IMR-90 (cell line): ENCODE results near the gene GPC2. TPM values are rescaled to one million over a fixed set of nuclear protein-coding genes. Genes with fewer than 3 reads are reported as not detected.

Source experiments
- ATAC-seq: fragments of 200-7000 bp; cut with Tn5 transposase; 2 replicates; pipeline ENCODE4 v1.9.1; 2020; ENCODE audit warnings: low read depth, mild to moderate bottlenecking, moderate library complexity
- BruUV-seq: library from RNA; stranded (reverse); fragments of 400-500 nt; replicated peaks from 2 replicates; lab custom pipeline; 2021; lab: Mats Ljungman, UMichigan
- CTCF ChIA-PET: fragments of 300-600 bp; formaldehyde crosslinking; extraction: SDS; loops from one replicate; lab custom pipeline; 2021; ENCODE audit warnings: antibody characterized with exemption; lab: Yijun Ruan, JAX
- POLR2A ChIA-PET: fragments of 300-600 bp; sonication (Branson Sonifier 250); formaldehyde crosslinking; loops from one replicate; lab custom pipeline; 2022; ENCODE audit warnings: antibody characterized with exemption; ENCODE audit not compliant: unreplicated experiment; lab: Charles Lee
- DNase-seq: peaks from one replicate; pipeline ENCODE4 v3.0.0; 2013
- H2AFZ ChIP-seq: replicated peaks from 2 replicates; pipeline ENCODE3; 2013; ENCODE audit warnings: low read length, mild to moderate bottlenecking; ENCODE audit not compliant: poor library complexity
- H2AK5ac ChIP-seq: 2 replicates; pipeline ENCODE4 v1.6.1; 2013; ENCODE audit warnings: low read depth, low read length, inconsistent platforms
- H2AK9ac ChIP-seq: replicated peaks from 2 replicates; pipeline ENCODE3; 2013; ENCODE audit warnings: mild to moderate bottlenecking, low read depth, low read length, moderate library complexity; ENCODE audit not compliant: poor library complexity
- H2BK120ac ChIP-seq: 2 replicates; pipeline ENCODE4 v1.6.1; 2013; ENCODE audit warnings: low read depth, low read length, inconsistent platforms
- H2BK15ac ChIP-seq: 3 replicates; pipeline ENCODE4 v1.6.1; 2013; ENCODE audit warnings: low read depth, low read length, inconsistent platforms
- H2BK20ac ChIP-seq: 2 replicates; pipeline ENCODE4 v1.6.1; 2013; ENCODE audit warnings: low read depth, mild to moderate bottlenecking, inconsistent platforms, low read length, moderate library complexity
- H2BK5ac ChIP-seq: 2 replicates; pipeline ENCODE4 v1.6.1; 2013; ENCODE audit warnings: mild to moderate bottlenecking, low read depth, low read length, inconsistent platforms; ENCODE audit not compliant: poor library complexity, severe bottlenecking
- H3K14ac ChIP-seq: replicated peaks from 2 replicates; pipeline ENCODE4 v1.6.1; 2013; ENCODE audit warnings: low read depth, low read length, inconsistent platforms
- H3K18ac ChIP-seq: 2 replicates; pipeline ENCODE4 v1.6.1; 2013; ENCODE audit warnings: low read depth, low read length, control low read depth
- H3K23ac ChIP-seq: 2 replicates; pipeline ENCODE4 v1.6.1; 2013; ENCODE audit warnings: low read depth, low read length, inconsistent platforms
- H3K27ac ChIP-seq: 2 replicates; pipeline ENCODE4 v1.5.1; 2013; ENCODE audit warnings: mild to moderate bottlenecking, control low read depth, low read length; ENCODE audit not compliant: insufficient read depth
- H3K27me3 ChIP-seq: 2 replicates; pipeline ENCODE4 v1.6.1; 2013; ENCODE audit warnings: low read length; ENCODE audit not compliant: control insufficient read depth, insufficient read depth
- H3K36me3 ChIP-seq: 2 replicates; pipeline ENCODE4 v1.6.1; 2013; ENCODE audit warnings: low read length, mixed read lengths; ENCODE audit not compliant: control insufficient read depth, insufficient read depth
- H3K4ac ChIP-seq: 2 replicates; pipeline ENCODE4 v1.6.1; 2013; ENCODE audit warnings: low read depth, low read length, inconsistent platforms
- H3K4me1 ChIP-seq: 2 replicates; pipeline ENCODE4 v1.6.1; 2013; ENCODE audit warnings: low read length, mixed read lengths; ENCODE audit not compliant: control insufficient read depth, insufficient read depth
- H3K4me2 ChIP-seq: 2 replicates; pipeline ENCODE4 v1.6.1; 2013; ENCODE audit warnings: low read depth, mild to moderate bottlenecking, control low read depth, low read length, moderate library complexity
- H3K4me3 ChIP-seq: 2 replicates; pipeline ENCODE4 v1.5.1; 2013; ENCODE audit warnings: low read depth, mild to moderate bottlenecking, control low read depth, low read length, moderate library complexity; ENCODE audit not compliant: insufficient read depth
- H3K56ac ChIP-seq: 2 replicates; pipeline ENCODE4 v1.6.1; 2013; ENCODE audit warnings: low read length, inconsistent platforms; ENCODE audit not compliant: insufficient read depth; ENCODE audit errors: extremely low read depth
- H3K79me1 ChIP-seq, 2 experiments: 2 replicates each; pipeline ENCODE4 v1.6.1; 2013; ENCODE audit warnings: low read length in 2 of 2, inconsistent platforms in 1 of 2, low read depth in 1 of 2
- H3K9ac ChIP-seq: 2 replicates; pipeline ENCODE4 v1.6.1; 2013; ENCODE audit warnings: low read depth, low read length, control low read depth
- H3K9me1 ChIP-seq: 2 replicates; pipeline ENCODE4 v1.6.1; 2013; ENCODE audit warnings: low read length, inconsistent platforms; ENCODE audit not compliant: insufficient read depth
- H3K9me3 ChIP-seq: 2 replicates; pipeline ENCODE4 v1.6.1; 2013; ENCODE audit warnings: low read length; ENCODE audit not compliant: control insufficient read depth, insufficient read depth
- H4K20me1 ChIP-seq: 2 replicates; pipeline ENCODE4 v1.6.1; 2013; ENCODE audit warnings: low read length, inconsistent platforms; ENCODE audit not compliant: insufficient read depth
- H4K5ac ChIP-seq: 2 replicates; pipeline ENCODE4 v1.6.1; 2013; ENCODE audit warnings: mild to moderate bottlenecking, low read depth, low read length, control low read depth
- H4K8ac ChIP-seq, 2 experiments: 2 replicates each; pipeline ENCODE4 v1.6.1; 2013; ENCODE audit warnings: low read depth in 2 of 2, low read length in 2 of 2, control low read depth in 1 of 2, inconsistent platforms in 1 of 2
- H4K91ac ChIP-seq: 2 replicates; pipeline ENCODE4 v1.6.1; 2013; ENCODE audit warnings: low read depth, low read length, inconsistent platforms; ENCODE audit not compliant: insufficient read depth
- BHLHE40 ChIP-seq: fragments of 150-350 bp; IDR thresholded peaks from 2 replicates; pipeline ENCODE4 v1.6.1; 2016; ENCODE audit warnings: mild to moderate bottlenecking, low read depth, low read length
- CEBPB ChIP-seq: IDR thresholded peaks from 2 replicates; pipeline ENCODE4 v1.6.1; 2012; ENCODE audit warnings: low read depth, low read length, improper control_type of control experiment
- FOS ChIP-seq: fragments of 150-350 bp; IDR thresholded peaks from 2 replicates; pipeline ENCODE4 v1.6.1; 2016; ENCODE audit warnings: low read depth, low read length
- MAZ ChIP-seq: IDR thresholded peaks from 2 replicates; pipeline ENCODE4 v1.6.1; 2012; ENCODE audit warnings: low read depth, mild to moderate bottlenecking, low read length, improper control_type of control experiment, moderate library complexity, borderline replicate concordance
- MXI1 ChIP-seq: IDR thresholded peaks from 2 replicates; pipeline ENCODE4 v1.6.1; 2012; ENCODE audit warnings: low read depth, mild to moderate bottlenecking, low read length, moderate library complexity, borderline replicate concordance
- RAD21 ChIP-seq: IDR thresholded peaks from 2 replicates; pipeline ENCODE4 v1.6.1; 2012; ENCODE audit warnings: low read length, improper control_type of control experiment
- USF2 ChIP-seq: fragments of 150-350 bp; IDR thresholded peaks from 2 replicates; pipeline ENCODE4 v1.6.1; 2017; ENCODE audit warnings: mild to moderate bottlenecking, antibody characterized with exemption, low read length, low read depth
- WGBS, 2 experiments: methylation state at CpG; one replicate each; pipeline versions ENCODE4 v1.1.5 to v1.1.7; 2013; ENCODE audit warnings: missing lambda C conversion rate in 2 of 2; ENCODE audit not compliant: insufficient read length in 1 of 2; ENCODE audit errors: extremely low coverage in 2 of 2; 5-methylcytosine and 5-hydroxymethylcytosine counted together
- dilution Hi-C: fragments of 300-500 bp; cut with HindIII; formaldehyde crosslinking; loops from one replicate; pipeline ENCODE4 v1.14.3; 2018; ENCODE audit warnings: low sequenced_read_pairs; ENCODE audit not compliant: unreplicated experiment
- in situ Hi-C: fragments of 300-500 bp; cut with MboI; formaldehyde crosslinking; loops from 3 replicates; pipeline ENCODE4 v1.14.3; 2019; ENCODE audit warnings: low sequenced_read_pairs, inconsistent platforms, mixed read lengths
- intact Hi-C: fragments of 100-400 bp; cut with micrococcal nuclease; formaldehyde crosslinking; loops from 2 replicates; pipeline ENCODE4 v1.10.0; 2022
- polyA plus RNA-seq, 3 experiments: library from polyadenylated mRNA; depleted of rRNA; stranded (reverse); fragments of >200 nt; gene quantifications; 2 replicates each; pipeline ENCODE4 v1.2.3, GENCODE V29; 2012; ENCODE audit warnings: low replicate concordance in 1 of 3
- total RNA-seq: library from RNA; depleted of rRNA; stranded (reverse); fragments of >200 nt; gene quantifications from 2 replicates; pipeline ENCODE4 v1.2.3, GENCODE V29; 2012

Gene GPC2
- total and polyA plus RNA-seq, 2 of the 4 experiments (the other 2 are of a cell fraction) = 1.8 to 6.0 TPM

GRCh38 chr7:100204454-100204853 lies 27.3 kb upstream of the GPC2 start:
- peaks cover 2% of the 10 kb centered on the region; the same call in 1 of the 2 replicates for H3K4me1 ChIP-seq
- H4K20me1 ChIP-seq = no peaks in the 10 kb centered on the region
- H2BK20ac ChIP-seq = no peak overlapping the region
- H3K4ac ChIP-seq = no peak overlapping the region
- intact Hi-C loops (no loop called here), dilution Hi-C loops (no loop called here), in situ Hi-C loops (no loop called here)
- no peak overlapping the region for H4K8ac ChIP-seq
- no peaks in the 10 kb centered on the region for H3K9me3 ChIP-seq
- no peak overlapping the region for H4K91ac ChIP-seq
- no TSS peak for BruUV-seq
- no peak overlapping the region for H2BK5ac ChIP-seq
- H3K23ac ChIP-seq = no peak overlapping the region
- no peaks in the 10 kb centered on the region for H3K79me1 ChIP-seq
- no peaks in the 10 kb centered on the region for H3K36me3 ChIP-seq
- ChIA-PET CTCF (no interaction called here), POLR2A (no interaction called here)
- no peak overlapping the region for H2BK15ac ChIP-seq
- no peak overlapping the region for H4K5ac ChIP-seq
- H2AK9ac ChIP-seq = no peak overlapping the region
- H3K4me3 ChIP-seq = no peak overlapping the region
- no peak overlapping the region for H3K18ac ChIP-seq
- WGBS, 2 experiments = 90% methylated on average over 2 of the region's 9 CpGs; no CpG with 5 or more reads in 1 of the 2 experiments
- no peak for TF ChIP-seq USF2
- TF ChIP-seq CEBPB = no peak
- no peak for TF ChIP-seq MXI1
- no peak for TF ChIP-seq MAZ
- no peak for TF ChIP-seq FOS
- TF ChIP-seq RAD21 = no peak
- no peak for TF ChIP-seq BHLHE40
- no peak overlapping the region for H3K56ac ChIP-seq
- H3K9me1 ChIP-seq = no peaks in the 10 kb centered on the region
- H3K4me2 ChIP-seq = no peak overlapping the region
- H3K14ac ChIP-seq = no peak overlapping the region
- peaks cover 18% of the 10 kb centered on the region for H3K27me3 ChIP-seq
- H3K9ac ChIP-seq = no peak overlapping the region
- no peak for ATAC-seq
- no peak overlapping the region for H2BK120ac ChIP-seq
- H2AFZ ChIP-seq = no peak overlapping the region
- no peak overlapping the region for H2AK5ac ChIP-seq
- DNase-seq = no peak
- H3K27ac ChIP-seq = no peak overlapping the region
